Measurements from ENCODE around the gene CDCP2. TPM values are rescaled to one million over a fixed set of nuclear protein-coding genes. Genes with fewer than 3 reads are reported as not detected.
"Not testable (repeated sequence)": the region's sequence is repeated elsewhere in the genome, so short reads cannot be mapped to it uniquely, and the experiment has no call there.

Gene CDCP2
- total RNA-seq, 1 experiment from 2014 or later = not detected

GRCh38 chr1:54105080-54105479 is 47.7 kb downstream of the CDCP2 start:
- DNase-seq (ENCODE audit: low read depth) = no peak
- in situ Hi-C loops (cut with HindIII; ENCODE audit: low pct_unique_long_range_greater_than_20kb, low sequenced_read_pairs) = no loop called here

GRCh38 chr1:54104613-54105012 is 48.2 kb downstream of the CDCP2 start:
- in situ Hi-C loops (cut with HindIII; ENCODE audit: low pct_unique_long_range_greater_than_20kb, low sequenced_read_pairs); DNase-seq (ENCODE audit: low read depth): not testable (repeated sequence)

GRCh38 chr1:54103414-54103813 is 49.4 kb downstream of the CDCP2 start:
- DNase-seq (ENCODE audit: low read depth) = no peak
- in situ Hi-C loops (cut with HindIII; ENCODE audit: low pct_unique_long_range_greater_than_20kb, low sequenced_read_pairs) = no loop called here

- in situ Hi-C loops (cut with HindIII; ENCODE audit: low pct_unique_long_range_greater_than_20kb, low sequenced_read_pairs) = no loop called here
- DNase-seq (ENCODE audit: low read depth) = no peak
These were observed 52.3 kb downstream of the CDCP2 start for GRCh38 chr1:54100500-54100899.

GRCh38 chr1:54099061-54099610 is 53.7 kb downstream of the CDCP2 start:
- in situ Hi-C loops (cut with HindIII; ENCODE audit: low pct_unique_long_range_greater_than_20kb, low sequenced_read_pairs) = no loop called here
- no peak for DNase-seq (ENCODE audit: low read depth)

GRCh38 chr1:54096877-54097240 is 55.9 kb downstream of the CDCP2 start:
- no peak for DNase-seq (ENCODE audit: low read depth)
- in situ Hi-C loops (cut with HindIII; ENCODE audit: low pct_unique_long_range_greater_than_20kb, low sequenced_read_pairs) = no loop called here

GRCh38 chr1:54096227-54096876 is 56.4 kb downstream of the CDCP2 start:
- no peak for DNase-seq (ENCODE audit: low read depth)
- in situ Hi-C loops (cut with HindIII; ENCODE audit: low pct_unique_long_range_greater_than_20kb, low sequenced_read_pairs) = no loop called here

GRCh38 chr1:54095546-54096226 is 57.1 kb downstream of the CDCP2 start:
- in situ Hi-C loops (cut with HindIII; ENCODE audit: low pct_unique_long_range_greater_than_20kb, low sequenced_read_pairs) = no loop called here
- no peak for DNase-seq (ENCODE audit: low read depth)

GRCh38 chr1:54094730-54095105 is 58.1 kb downstream of the CDCP2 start:
- in situ Hi-C loops (cut with HindIII; ENCODE audit: low pct_unique_long_range_greater_than_20kb, low sequenced_read_pairs) = not testable (repeated sequence)

GRCh38 chr1:54094001-54094729 is 58.6 kb downstream of the CDCP2 start:
- in situ Hi-C loops (cut with HindIII; ENCODE audit: low pct_unique_long_range_greater_than_20kb, low sequenced_read_pairs) = no loop called here
- DNase-seq (ENCODE audit: low read depth) = no peak

More at GRCh38 chr1:54094730-54095105, 58.1 kb downstream of the CDCP2 start:
- not testable (repeated sequence) for DNase-seq (ENCODE audit: low read depth)

- in situ Hi-C loops (cut with HindIII; ENCODE audit: low pct_unique_long_range_greater_than_20kb, low sequenced_read_pairs) = no loop called here
- no peak for DNase-seq (ENCODE audit: low read depth)
These were observed 61.1 kb downstream of the CDCP2 start for GRCh38 chr1:54091666-54092065.

- in situ Hi-C loops (cut with HindIII; ENCODE audit: low pct_unique_long_range_greater_than_20kb, low sequenced_read_pairs) = no loop called here
- DNase-seq (ENCODE audit: low read depth) = no peak
These were observed 64.4 kb downstream of the CDCP2 start for GRCh38 chr1:54088385-54088784.

- in situ Hi-C loops (cut with HindIII; ENCODE audit: low pct_unique_long_range_greater_than_20kb, low sequenced_read_pairs) = no loop called here
- DNase-seq (ENCODE audit: low read depth) = no peak
These were observed 66.0 kb downstream of the CDCP2 start for GRCh38 chr1:54086754-54087153.

GRCh38 chr1:54084794-54085193 is 68.0 kb downstream of the CDCP2 start:
- DNase-seq (ENCODE audit: low read depth) = no peak
- in situ Hi-C loops (cut with HindIII; ENCODE audit: low pct_unique_long_range_greater_than_20kb, low sequenced_read_pairs) = no loop called here

Other genes starting within 250 kb of the CDCP2 start
- gene IFT25, start 207.3 kb downstream of the CDCP2 start, total RNA-seq (2014; rRNA removed; shearing (Covaris generic); ENCODE audit: low replicate concordance) = 48.5 and 49.9 TPM in 2 replicates
- 51.2 and 56.4 TPM in 2 replicates for gene LRRC42, start 206.7 kb downstream of the CDCP2 start, total RNA-seq (2014; rRNA removed; shearing (Covaris generic); ENCODE audit: low replicate concordance)
- gene LDLRAD1, start 134.8 kb downstream of the CDCP2 start, total RNA-seq (2014; rRNA removed; shearing (Covaris generic); ENCODE audit: low replicate concordance) = not detected in 2 replicates
- 109 and 146 TPM in 2 replicates for gene TMEM59, start 99.8 kb downstream of the CDCP2 start, total RNA-seq (2014; rRNA removed; shearing (Covaris generic); ENCODE audit: low replicate concordance)
- 2.3 and 5.9 TPM in 2 replicates for gene TCEANC2, start 99.4 kb downstream of the CDCP2 start, total RNA-seq (2014; rRNA removed; shearing (Covaris generic); ENCODE audit: low replicate concordance)
- 3.6 and 3.8 TPM in 2 replicates for gene CYB5RL, start 47.0 kb upstream of the CDCP2 start, total RNA-seq (2014; rRNA removed; shearing (Covaris generic); ENCODE audit: low replicate concordance)
- gene MRPL37, start 47.2 kb upstream of the CDCP2 start, total RNA-seq (2014; rRNA removed; shearing (Covaris generic); ENCODE audit: low replicate concordance) = 112 and 142 TPM in 2 replicates